Right kidney (tissue), 1 donor: Measurements from ENCODE around the gene IPO9.
"Not testable (repeated sequence)": the region's sequence is repeated elsewhere in the genome, so short reads cannot be mapped to it uniquely, and the experiment has no call there.

Experiments used
- DNase-seq: peaks from one replicate; pipeline ENCODE4 v3.0.0-alpha.2; 2016

The IPO9 gene

DNA sequence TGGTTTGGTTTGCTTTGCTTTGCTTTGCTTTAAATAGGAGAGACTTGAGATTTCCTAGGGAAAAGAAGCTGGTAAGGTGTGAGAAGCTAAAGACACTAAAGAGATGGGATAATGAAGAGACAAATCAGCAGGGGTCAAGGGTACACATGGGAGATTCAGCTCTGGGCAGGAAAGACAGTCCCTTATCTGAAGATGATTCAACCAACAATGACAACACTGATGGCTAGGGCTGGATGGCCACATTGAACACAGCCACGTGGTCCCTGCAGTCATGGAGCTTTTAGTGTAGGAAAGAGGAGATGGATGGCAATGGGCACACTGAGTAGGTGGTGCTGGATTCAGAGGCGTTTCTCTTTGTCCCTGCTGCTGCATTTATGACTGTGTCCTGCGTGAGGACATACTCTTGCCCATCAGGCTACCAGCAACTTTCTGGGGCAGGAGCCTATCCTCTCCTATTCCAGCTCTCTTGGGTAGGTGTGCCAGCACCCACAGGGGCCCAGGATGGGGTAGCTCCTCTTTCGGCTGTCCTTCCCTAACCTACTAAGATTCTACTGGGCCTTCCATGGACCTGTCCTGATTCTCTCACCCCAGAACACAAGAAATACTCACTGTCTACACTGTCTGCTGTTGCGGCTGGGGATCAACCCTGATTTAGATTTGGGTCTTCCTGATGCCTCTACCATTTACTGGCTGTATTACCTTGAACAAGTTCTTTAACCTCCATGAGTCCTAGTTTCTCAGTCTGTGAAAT, 58.3 kb downstream of the IPO9 start:
- no peak for DNase-seq

DNA sequence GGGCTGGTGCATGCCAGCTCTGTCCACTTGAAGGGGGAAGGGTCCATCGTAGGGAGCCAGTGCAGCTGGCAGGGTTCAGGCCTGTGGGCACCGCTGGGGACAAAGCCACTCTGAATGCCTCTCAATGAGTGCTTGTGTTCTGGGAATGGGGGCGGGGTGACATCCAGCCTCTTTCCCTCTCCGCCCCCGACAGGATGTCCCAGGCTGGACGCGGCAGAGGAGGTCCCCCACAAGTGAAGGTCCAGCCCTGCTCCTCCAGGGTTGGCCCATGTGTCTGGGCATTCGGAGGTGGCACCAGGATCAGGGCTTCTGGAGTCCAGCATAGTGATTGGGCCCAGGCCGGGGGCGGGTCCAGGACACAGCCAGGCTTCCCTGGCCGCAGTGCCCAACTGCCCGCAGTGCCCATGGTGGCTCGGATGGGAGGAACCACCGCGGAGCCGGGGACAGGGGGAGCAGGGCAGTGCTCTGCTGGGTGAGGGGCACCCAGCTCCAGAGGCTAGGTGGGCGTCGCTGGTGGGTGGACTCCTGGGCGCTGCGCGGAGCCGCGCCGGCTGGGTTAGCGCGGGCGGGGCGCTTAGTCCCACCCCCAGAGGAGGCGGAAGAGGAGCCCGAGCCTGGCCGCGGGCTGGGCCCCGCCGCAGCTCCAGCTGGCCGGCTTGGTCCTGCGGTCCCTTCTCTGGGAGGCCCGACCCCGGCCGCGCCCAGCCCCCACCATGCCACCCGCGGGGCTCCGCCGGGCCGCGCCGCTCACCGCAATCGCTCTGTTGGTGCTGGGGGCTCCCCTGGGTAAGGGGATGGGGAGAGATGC, 59.5 kb downstream of the IPO9 start, which contains the start of gene SHISA4:
Gene SHISA4, plus strand, starts transcription at position 617 of the 808 bp plus-strand sequence. Its CDS starts 97 bp downstream, at position 714.
- peak; percentile 89 for DNase-seq

DNA sequence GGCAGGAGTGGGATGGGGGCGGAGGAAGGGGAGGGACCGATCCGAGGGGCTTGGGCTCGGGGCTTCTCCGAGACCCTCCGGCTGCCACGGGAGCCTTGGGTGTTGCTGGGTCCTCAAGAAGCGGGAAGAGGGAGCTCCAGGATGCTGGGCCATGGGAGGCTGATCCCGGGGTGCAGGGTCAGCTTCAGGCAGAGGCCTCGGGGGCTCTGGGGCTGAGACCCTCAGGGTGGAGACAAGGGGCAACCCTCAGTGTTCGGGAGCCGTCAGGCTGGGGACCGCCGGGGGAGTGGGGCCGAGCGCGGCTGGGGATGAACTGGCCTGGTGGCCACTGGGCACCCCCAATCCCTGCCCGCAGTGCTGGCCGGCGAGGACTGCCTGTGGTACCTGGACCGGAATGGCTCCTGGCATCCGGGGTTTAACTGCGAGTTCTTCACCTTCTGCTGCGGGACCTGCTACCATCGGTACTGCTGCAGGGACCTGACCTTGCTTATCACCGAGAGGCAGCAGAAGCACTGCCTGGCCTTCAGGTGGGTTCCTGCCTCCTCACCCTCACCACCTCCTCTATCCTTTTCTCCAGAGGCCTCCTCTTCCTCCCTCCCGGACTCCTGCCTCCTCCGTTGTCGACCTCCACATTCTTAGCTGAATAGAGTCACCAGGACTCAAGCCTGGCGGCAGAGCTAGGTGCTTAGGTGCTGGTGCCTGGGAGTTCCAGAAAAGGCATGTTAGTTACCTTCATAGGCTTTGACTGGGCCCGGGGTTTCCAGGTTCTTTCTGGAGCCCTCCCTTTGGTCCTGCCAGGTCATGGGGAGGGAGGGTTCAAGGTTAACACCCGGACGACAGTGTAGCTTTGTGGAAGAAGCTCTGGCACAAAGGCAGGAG, 60.4 kb downstream of the IPO9 start:
- peak; percentile 37 for DNase-seq

DNA sequence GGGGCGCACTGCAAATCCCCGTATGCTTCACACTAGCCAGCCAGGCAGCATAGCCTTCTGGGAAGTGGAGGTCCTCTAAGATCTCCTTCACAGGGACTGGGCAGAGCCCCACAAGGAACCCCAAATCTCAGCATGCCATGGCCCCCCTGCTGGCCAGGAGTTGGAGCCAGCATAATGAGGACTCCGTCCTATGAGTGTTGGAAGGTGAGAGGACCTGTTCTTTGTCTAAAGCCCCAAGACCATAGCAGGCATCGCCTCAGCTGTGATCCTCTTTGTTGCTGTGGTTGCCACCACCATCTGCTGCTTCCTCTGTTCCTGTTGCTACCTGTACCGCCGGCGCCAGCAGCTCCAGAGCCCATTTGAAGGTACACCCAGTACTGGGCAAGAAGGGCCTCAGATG, 61.3 kb downstream of the IPO9 start:
- DNase-seq = no peak

DNA sequence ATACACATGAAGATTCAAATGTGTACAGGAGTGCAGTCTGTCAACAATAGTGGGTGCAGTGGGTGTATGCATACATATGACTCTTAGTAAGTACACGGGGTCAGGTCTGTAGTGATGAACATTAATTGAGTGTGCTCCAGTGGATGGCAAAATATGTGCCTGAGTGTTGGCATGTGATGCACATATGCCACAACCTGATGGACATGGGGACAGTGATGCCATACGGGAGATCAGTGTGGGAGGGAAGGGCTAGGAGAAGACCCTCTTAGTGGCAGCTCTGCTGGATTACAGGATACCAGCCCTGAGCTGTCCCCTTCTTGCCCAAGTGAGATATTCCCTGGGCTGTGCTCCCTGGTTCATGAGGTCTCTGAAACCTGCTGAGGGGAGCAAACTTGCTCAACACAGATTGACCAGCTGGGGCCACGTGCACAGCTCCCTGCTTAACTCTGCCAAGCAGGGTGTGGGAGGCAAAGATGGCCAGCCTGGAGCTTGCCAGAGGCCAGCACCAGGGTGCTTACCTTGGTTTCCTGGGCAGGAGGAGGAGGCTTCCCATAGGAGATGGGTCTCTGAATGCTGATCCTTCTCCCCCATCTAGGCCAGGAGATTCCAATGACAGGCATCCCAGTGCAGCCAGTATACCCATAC, 62.0 kb downstream of the IPO9 start:
- no peak for DNase-seq

DNA sequence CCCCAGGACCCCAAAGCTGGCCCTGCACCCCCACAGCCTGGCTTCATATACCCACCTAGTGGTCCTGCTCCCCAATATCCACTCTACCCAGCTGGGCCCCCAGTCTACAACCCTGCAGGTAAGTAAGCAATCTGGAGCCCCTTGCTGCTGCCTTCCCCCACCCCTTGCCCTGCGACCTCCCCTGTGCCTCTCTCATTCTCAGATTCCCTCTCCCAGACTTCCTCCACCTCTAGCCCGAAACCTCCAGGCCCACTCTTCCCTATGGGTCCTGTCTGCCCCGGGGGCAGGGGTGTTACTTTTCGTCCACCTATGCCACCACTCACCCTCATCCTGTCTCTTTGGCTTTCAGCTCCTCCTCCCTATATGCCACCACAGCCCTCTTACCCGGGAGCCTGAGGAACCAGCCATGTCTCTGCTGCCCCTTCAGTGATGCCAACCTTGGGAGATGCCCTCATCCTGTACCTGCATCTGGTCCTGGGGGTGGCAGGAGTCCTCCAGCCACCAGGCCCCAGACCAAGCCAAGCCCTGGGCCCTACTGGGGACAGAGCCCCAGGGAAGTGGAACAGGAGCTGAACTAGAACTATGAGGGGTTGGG, 62.6 kb downstream of the IPO9 start:
- DNase-seq = no peak

DNA sequence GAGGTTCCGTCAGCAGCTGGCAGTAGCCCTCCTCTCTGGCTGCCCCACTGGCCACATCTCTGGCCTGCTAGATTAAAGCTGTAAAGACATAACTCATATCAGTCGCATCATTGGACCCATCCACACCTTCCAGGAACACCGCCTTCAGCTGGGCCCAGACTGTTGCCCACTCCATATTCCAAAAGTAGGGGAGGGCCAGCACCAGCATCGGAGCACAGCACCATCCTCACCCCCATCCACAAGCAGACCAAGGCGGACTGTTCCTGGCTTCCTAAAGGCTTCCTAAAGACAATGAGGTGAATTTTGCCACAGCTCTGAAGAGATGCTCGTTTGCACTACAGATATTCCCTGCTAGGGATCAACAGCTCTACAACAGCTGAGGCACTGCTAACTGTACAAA, 63.3 kb downstream of the IPO9 start:
- no peak for DNase-seq

DNA sequence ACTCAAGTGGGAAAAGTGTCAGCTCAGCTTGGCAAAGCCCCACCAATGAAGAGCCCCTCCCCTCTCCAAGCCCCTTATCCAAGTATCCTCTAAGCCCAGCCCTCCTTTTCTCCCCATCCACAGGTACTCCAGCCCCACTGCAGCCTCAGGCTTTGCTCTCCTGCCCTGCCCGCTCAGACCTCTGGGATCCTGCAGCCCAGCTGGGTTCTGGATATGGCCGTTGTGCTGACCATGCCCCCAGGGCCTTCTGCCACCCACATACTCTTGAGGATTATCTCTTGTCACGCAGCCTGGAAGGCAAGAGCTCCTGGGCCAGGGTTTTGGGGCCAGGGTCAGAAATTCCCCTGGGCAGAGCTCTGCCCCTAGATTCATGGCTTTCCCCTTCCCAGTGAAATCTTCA, 64.5 kb downstream of the IPO9 start:
- DNase-seq = no peak

DNA sequence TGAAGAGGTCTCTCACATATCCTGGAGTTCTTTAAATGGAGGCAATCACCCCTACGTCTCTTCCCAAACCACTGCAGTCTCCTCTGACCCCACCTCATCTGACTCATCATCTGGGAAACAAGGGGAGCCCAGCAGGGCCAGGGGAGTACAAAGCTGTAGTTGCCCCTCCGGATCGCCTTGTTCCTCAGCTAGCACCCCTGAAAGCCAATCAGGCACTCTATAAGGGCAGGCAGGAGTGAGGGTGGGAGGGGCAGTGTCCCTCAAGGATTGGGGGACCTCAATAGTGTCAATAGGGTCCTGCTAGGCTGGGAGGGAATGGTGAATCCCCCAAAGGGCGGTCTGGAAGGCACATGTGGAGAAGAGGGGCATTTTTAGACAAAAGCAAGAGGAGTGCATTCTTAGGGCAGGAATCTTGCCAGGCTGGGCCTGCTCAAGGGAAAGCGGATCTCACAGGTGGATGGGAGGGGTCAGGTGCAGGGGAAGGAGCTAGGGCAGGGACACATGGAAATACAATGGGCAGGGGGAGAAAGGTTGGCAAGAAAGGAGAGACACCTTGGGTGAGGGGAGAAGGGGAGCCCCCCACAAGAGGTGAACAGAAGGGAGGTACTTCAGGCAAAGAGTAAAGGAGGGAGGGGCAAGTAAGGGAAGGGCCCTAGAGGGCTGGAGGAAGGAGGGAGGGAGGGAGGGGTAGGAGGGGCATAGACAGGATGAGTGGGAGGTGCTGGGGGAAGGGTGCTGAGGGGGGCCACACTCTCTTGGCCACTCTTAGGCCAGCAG, 65.6 kb downstream of the IPO9 start:
- no peak for DNase-seq

DNA sequence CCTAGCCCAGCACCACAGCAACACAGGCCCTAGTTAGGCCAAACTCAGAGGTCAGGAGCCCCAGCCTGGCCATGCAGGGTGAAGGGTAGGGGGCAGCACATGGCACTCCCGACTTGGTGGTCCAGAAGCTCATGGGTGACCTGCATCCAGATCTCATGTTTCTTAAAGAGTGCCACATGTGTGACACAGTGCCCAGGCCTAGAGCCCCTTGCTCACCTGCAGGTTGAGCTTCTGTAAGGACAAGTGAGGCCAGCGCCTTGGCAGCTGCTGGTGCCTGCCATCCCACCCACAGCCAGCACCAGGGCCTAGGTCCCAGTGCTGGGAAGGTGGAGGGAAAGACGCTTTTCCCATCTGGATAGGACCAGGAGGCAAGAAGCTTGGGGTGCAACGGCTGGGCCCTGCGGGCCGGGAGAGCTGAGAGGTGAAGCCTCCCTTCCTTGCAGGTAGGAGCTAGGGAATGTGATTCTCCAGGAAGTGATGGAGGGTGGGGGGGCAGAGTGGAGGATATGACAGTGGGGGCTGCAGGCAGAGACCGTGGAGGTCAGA, 66.2 kb downstream of the IPO9 start:
- no peak for DNase-seq

DNA sequence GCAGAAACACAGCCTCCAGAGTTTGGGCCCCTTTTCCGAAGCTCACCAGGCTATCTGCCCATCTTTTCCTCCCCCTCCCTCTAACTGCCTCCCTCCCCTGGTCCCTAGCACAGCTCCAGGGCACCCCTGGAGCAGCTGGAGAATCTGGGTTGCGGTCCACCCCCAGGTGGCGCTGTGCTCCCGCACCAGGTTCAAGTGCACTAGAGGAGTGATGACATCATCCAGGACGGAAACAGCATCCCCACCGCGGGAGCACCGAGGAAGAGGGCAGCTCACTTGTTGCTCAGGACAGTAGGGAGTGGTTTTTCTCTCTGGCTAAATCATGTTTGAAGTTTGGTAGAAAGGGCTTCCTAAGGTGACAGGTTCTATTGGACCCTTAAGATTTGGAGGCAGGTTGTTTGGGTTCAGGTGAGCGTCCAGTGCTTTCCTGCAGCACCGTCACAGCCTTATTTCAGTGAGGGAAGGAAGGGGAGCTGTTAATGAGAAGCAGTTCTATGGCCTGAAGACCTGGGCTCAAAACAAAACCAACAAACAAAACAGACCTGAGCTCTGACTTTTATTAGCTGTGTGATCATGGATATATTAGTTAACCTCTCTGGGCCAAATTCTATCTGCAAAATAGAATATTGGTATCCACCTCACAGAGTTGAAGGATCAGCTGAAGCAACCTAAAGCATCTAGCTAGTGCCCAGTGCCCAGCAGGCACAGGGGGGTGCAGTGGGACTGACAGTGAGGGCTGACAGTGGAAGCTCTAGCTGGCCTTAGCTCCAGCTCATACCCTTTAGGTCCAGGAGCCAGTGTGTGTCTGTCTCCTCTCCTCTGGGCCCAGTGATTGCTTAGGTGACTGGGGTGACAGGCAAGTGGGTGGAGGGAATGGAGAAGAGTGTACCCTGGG, 67.2 kb downstream of the IPO9 start:
- DNase-seq = peak; percentile 72

DNA sequence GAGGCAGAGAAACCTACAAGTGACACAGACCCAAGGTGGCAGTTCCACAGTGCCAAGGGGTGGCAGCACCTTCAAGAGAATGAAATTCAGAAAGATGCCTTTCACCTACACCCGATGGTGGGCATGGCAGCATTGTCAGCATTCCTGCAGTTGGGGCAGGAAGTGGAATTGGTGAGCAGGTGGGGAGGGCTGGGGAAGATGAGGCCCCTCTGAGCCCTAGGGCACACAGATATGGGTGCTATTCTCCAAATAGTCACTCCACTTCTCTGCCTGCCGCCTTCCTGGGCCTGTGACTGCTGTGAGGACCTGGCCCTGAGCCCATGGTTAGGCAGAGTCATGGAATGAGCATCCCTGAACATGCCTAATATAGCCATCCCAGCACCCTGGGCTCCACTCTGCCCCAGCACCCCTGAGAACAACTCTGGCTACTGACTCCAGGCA, 68.0 kb downstream of the IPO9 start:
- no peak for DNase-seq

DNA sequence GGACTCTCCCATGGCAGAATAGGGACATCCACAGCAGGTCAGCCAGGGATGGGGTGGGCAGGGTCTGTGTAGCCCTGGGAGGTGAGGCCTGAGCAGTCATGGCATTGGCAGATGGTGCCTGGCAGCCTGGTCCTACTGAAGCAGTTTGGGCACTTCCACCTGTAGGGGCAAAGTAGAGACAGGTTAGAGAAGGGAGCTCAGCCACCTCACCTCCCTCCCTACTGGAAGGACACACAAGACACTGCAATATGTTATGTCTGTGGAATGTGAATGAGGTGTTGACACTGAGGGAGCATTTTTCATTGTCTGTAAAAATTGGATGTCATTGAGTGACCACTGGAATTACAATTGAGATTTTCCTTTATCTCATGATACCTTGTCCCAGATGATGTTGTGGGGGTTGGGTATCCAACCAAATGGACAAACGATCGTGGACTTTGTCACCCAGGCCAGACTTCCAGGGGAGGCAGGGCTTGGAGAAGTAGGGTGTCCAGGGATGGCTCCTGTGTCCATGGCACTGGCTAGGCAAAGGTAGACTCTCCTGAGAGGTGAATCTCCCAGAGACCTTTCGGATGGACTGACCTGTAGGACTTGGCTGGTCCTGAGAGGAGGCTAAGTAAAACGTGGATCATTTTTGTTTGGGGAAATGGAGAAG, 69.4 kb downstream of the IPO9 start:
- DNase-seq = no peak

DNA sequence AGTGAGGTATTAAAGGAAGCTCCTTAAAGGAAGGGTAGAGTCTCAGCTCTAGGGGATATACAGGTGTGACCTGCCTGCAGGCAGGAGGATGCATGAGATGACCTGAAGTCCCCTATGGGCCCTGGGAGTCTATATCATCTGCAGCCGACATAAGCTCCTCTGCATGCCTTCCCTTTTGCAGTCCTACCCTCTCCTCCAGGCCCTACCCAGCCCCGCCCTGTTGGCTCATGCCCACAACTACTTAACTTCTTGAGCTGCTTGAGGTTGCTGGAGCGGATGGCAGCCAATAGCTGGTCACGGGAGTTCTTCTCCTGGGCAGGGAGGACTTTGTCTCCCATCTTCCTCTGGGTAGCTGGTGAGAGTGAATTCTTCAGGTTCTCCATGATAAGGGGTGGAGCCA, 70.0 kb downstream of the IPO9 start:
- no peak for DNase-seq

DNA sequence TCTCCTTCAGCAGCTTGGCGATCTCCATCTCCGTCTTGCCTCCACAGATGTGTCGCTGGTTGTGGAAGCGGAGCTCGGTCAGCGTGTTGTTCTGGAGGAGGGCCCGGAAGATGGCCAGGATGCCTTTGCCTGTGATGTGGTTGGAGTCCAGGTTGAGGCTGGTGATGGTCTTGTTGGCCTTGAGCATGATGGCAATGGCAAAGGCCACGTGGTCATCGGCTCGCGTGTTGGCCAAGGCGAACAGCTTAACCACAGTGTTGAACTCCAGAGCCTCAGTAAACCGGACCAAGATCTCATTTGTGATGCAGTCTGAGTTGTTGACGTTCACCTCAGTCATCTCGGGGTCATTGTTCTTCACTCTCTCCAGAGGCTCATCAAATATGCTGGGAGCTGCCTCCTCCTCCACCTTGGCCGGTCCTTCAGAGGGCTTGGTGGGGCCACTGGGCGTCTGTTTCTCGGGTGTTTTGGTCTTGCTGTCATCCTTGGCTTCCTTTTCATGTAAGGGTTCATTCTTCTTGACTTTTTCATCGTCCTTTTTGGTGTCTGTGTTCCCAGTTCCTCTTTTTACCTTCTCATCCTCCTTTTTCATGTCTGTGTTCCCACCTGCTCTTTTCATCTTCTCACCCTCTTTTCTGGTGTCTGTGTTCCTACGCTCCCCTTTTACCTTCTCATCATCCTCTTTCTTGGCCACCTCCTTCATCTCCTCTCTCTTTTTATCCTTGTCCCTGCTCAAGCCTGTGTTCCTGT, 70.9 kb downstream of the IPO9 start:
- no peak for DNase-seq

DNA sequence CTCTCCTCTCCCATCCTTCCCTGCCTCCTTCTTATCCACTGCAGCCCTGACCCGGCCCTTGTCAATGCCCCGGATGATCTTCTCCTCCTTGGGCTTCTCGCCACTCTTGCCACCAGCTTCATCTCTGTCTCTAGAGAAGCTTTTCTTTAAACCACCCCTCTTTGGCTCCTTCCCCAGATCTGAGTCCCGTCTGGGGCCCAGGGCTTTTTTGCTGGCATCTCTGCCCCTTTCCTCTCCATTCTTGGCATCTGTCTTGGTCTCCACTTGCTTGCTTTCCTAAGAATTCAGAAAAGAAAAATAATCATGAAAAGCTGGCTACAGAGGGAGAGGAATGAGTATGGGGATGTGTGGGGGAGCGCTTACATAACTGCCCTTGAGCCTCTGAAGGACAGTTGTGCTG, 71.5 kb downstream of the IPO9 start:
- DNase-seq = no peak

DNA sequence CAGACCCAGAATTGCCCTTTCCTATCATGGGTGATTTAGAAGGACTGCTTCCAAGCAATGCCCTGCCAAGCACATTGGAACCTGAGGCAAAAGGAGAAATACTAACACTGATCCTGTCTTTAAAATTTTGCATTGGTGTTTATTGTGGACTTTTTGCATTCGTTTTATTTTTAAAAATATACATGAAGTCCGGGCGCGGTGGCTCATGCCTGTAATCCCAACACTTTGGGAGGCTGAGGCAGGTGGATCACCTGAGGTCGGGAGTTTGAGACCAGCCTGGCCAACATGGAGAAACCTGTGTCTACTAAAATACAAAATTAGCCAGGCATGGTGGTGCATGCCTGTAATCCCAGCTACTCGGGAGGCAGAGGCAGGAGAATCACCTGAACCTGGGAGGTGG, 72.1 kb downstream of the IPO9 start:
- not testable (repeated sequence) for DNase-seq

DNA sequence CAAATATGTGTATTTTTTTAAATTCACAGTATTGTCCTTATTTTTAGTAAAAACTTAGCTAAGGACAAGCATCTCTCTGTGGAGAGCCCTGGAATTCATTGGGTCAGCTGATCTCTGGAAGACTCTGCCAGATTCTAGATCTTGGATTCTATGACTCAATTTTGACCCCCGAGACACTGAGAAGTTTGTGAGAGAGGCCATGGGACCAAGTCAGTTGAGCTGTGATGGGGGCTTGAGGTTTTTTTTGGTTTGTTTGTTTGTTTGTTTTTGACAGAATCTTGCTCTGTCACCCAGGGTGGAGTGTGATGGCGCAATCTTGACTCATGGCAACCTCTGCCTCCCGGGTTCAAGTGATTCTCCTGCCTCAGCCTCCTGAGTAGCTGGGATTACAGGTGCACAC, 73.2 kb downstream of the IPO9 start:
- no peak for DNase-seq
